Peyer's patch (tissue), 4 donors: Measurements from ENCODE around the gene AXIN1. TPM values are rescaled to one million over a fixed set of nuclear protein-coding genes. Genes with fewer than 3 reads are reported as not detected.
A peak's percentile ranks its signal among the peaks of the same experiment; 100 is the strongest.

Experiments
- DNase-seq, 3 donors: peaks; one replicate each; pipeline ENCODE4 v3.0.0-alpha.2; 2017 to 2019
- H3K27ac ChIP-seq, 4 donors: fragments of 200-600 bp; sonication (generic); one replicate each; pipeline ENCODE4 v1.5.1; 2016 to 2019
- H3K27me3 ChIP-seq, 2 donors: fragments of 200-600 bp; sonication (generic); one replicate each; pipeline ENCODE4 v1.5.1; 2019
- H3K36me3 ChIP-seq, 3 donors: fragments of 200-600 bp; sonication (generic); one replicate each; pipeline ENCODE4 v1.5.1; 2016 to 2019
- H3K4me1 ChIP-seq, 4 donors: fragments of 200-600 bp; sonication (generic); one replicate each; pipeline ENCODE4 v1.5.1; 2016 to 2019
- H3K4me3 ChIP-seq, 4 donors: fragments of 200-600 bp; sonication (generic); 1 replicate in 3 of 4; 2 replicates in 1 of 4; pipeline ENCODE4 v1.5.1; 2016 to 2019; ENCODE audit warnings: mild to moderate bottlenecking in 1 of 4
- H3K9me3 ChIP-seq, 4 donors: fragments of 200-600 bp; sonication (generic); one replicate each; pipeline ENCODE4 v1.5.1; 2016 to 2019; ENCODE audit warnings: mild to moderate bottlenecking in 1 of 4
- POLR2A ChIP-seq, 2 donors: fragments of 450-650 bp; IDR thresholded peaks; one replicate each; pipeline ENCODE4 v1.5.1; 2017; ENCODE audit warnings: antibody characterized with exemption in 2 of 2, mild to moderate bottlenecking in 2 of 2, moderate library complexity in 2 of 2
- total RNA-seq, 4 donors: library from RNA; depleted of rRNA; stranded (reverse); fragments of >200 nt; gene quantifications; one replicate each; pipeline ENCODE4 v1.1.0, GENCODE V29; 2016
- TF ChIP-seq, protein P1 (sequence below), 6 experiments: fragments of 450-650 bp in 4 of 6; fragments of 200-600 bp in 2 of 6; sonication (generic) in 1 of 6; IDR thresholded peaks; one replicate each; pipeline ENCODE4 v1.5.1; 2017 to 2019; ENCODE audit warnings: antibody characterized with exemption in 6 of 6, mild to moderate bottlenecking in 3 of 6, moderate library complexity in 1 of 6

AXIN1 gene
- total RNA-seq, 4 donors from 2014 or later: 31.4 to 47.2 (median 37.3) TPM

DNA sequence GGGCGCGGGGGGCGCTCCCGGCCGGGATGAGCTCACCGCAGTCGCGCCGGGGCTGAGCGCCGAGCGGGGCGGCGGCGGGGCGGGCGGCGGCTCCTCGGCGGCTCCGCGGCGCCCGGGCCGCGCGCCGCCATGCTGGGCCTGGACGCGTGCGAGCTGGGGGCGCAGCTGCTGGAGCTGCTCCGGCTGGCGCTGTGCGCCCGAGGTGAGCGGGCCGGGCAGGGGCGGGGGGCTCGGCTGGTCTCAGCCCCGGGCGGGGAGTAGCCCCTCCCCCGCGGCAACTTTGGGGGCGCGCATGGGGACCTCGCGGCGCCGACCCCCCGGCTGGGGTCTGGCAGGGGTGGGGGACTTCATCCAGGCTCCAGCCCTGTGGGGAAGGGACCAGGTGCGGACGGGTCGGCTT is 72.0 kb downstream of the AXIN1 start, which contains the start of gene ARHGDIG:
Gene ARHGDIG (plus strand): TSS at position 40 of the 400 bp plus-strand sequence. CDS start 90 bp downstream, at position 130.
- Histone ChIP-seq H3K4me1 (peaks cover 0 to 27% (median 7%) of the 10 kb centered on the region in 4 donors), H3K36me3 (no peaks in the 10 kb centered on the region), H3K27ac (no peak within 1 kb of the TSS), H3K4me3 (peak within 1 kb of the TSS in 2 of 4 donors; percentile 43 to 45), H3K27me3 (peaks cover 0 to 18% of the 10 kb centered on the region in 2 donors), H3K9me3 (no peaks in the 10 kb centered on the region)
- TF ChIP-seq, protein P1, sequence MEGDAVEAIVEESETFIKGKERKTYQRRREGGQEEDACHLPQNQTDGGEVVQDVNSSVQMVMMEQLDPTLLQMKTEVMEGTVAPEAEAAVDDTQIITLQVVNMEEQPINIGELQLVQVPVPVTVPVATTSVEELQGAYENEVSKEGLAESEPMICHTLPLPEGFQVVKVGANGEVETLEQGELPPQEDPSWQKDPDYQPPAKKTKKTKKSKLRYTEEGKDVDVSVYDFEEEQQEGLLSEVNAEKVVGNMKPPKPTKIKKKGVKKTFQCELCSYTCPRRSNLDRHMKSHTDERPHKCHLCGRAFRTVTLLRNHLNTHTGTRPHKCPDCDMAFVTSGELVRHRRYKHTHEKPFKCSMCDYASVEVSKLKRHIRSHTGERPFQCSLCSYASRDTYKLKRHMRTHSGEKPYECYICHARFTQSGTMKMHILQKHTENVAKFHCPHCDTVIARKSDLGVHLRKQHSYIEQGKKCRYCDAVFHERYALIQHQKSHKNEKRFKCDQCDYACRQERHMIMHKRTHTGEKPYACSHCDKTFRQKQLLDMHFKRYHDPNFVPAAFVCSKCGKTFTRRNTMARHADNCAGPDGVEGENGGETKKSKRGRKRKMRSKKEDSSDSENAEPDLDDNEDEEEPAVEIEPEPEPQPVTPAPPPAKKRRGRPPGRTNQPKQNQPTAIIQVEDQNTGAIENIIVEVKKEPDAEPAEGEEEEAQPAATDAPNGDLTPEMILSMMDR (IDR thresholded peaks at IDR 0.05): no peak
- no peak for TF ChIP-seq POLR2A (IDR thresholded peaks at IDR 0.05)
- DNase-seq: no peak

- peaks cover 0 to 18% of the 10 kb centered on the region in 2 donors for H3K27me3 ChIP-seq
- no peaks in the 10 kb centered on the region for H3K36me3 ChIP-seq
- H3K27ac ChIP-seq: no peak overlapping the region
- DNase-seq: no peak
- peaks cover 0 to 32% (median 11%) of the 10 kb centered on the region in 4 donors for H3K4me1 ChIP-seq
- H3K4me3 ChIP-seq: peak overlapping the region in 2 of 4 donors; percentile 30 to 42
- TF ChIP-seq, protein P1 (IDR thresholded peaks at IDR 0.05): no peak
- TF ChIP-seq POLR2A (IDR thresholded peaks at IDR 0.05): no peak
- H3K9me3 ChIP-seq: no peaks in the 10 kb centered on the region
Observed at GRCh38 chr16:280005-280460, 72.5 kb downstream of the AXIN1 start.

DNA sequence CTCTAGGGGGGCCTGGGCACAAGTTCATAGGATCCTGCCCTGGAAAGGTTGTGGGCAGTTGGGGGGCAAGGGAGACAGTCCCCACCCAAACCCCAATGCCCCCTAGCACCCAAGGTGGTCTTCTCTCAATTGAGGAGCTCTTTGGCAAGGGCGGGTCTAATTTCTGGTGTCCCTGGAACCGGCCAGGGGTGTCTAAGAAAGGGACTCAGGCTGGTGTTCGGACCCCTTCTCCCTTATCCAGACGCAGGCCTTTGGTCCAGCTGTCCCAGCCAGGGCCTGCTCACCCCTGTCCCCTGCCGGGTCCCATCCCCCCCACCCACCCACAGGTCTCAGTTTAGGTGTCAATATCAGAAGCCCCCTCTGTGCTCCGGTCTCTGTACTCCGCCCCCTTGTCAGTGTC is 73.0 kb downstream of the AXIN1 start:
- H3K4me3 ChIP-seq: no peak overlapping the region
- peaks cover 0 to 37% (median 14%) of the 10 kb centered on the region in 4 donors for H3K4me1 ChIP-seq
- no peak overlapping the region for H3K27ac ChIP-seq
- TF ChIP-seq POLR2A (IDR thresholded peaks at IDR 0.05): no peak
- TF ChIP-seq, protein P1 (IDR thresholded peaks at IDR 0.05): no peak
- H3K27me3 ChIP-seq: peaks cover 0 to 18% of the 10 kb centered on the region in 2 donors
- H3K9me3 ChIP-seq: no peaks in the 10 kb centered on the region
- H3K36me3 ChIP-seq: no peaks in the 10 kb centered on the region
- no peak for DNase-seq

DNA sequence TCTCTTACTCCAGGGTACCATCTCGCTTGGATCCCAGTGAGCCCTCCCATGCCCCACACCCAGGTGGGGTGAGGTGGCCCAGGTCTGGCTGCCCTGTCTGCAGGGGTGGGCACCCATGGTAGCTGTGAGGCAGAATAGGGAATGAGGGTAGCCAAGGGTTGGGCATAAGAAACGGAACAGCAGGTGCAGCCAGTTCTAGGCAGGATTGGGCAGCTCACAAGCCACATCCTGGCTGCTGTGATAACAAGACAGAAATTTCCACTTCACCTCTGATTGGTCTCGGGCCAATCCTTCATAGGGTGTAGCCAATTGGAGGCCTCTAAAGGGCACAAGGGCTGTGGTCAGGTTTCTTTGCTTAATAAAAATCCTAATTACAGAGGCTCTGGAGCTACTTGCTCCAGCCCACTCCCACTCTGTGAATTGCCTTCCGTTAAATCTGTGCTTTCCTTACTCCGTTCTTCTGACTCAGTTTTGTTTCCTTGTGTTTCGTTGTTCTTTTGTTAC is 73.6 kb downstream of the AXIN1 start:
- no peak overlapping the region for H3K4me3 ChIP-seq
- peaks cover 0 to 18% of the 10 kb centered on the region in 2 donors for H3K27me3 ChIP-seq
- no peak overlapping the region for H3K27ac ChIP-seq
- H3K9me3 ChIP-seq: no peaks in the 10 kb centered on the region
- DNase-seq: no peak
- no peaks in the 10 kb centered on the region for H3K36me3 ChIP-seq
- H3K4me1 ChIP-seq: peaks cover 0 to 43% (median 14%) of the 10 kb centered on the region in 4 donors
- no peak for TF ChIP-seq POLR2A (IDR thresholded peaks at IDR 0.05)
- TF ChIP-seq, protein P1 (IDR thresholded peaks at IDR 0.05): no peak

GRCh38 chr16:276426-277077 is 76.0 kb downstream of the AXIN1 start:
- H3K27me3 ChIP-seq: peaks cover 0 to 13% of the 10 kb centered on the region in 2 donors
- TF ChIP-seq POLR2A (IDR thresholded peaks at IDR 0.05): no peak
- TF ChIP-seq, protein P1 (IDR thresholded peaks at IDR 0.05): no peak
- H3K36me3 ChIP-seq: no peaks in the 10 kb centered on the region
- H3K9me3 ChIP-seq: no peaks in the 10 kb centered on the region
- H3K4me3 ChIP-seq: peak overlapping the region in 1 of 4 donors; percentile 48
- no peak for DNase-seq
- H3K27ac ChIP-seq: peak overlapping the region in 1 of 4 donors; percentile 72
- H3K4me1 ChIP-seq: peaks cover 0 to 47% (median 14%) of the 10 kb centered on the region in 4 donors
